Uterus (tissue), 2 donors: ENCODE measurements around the gene BTN1A1.

Experiments
- CTCF ChIP-seq, 4 experiments: fragments of 200-600 bp in 2 of 4; fragments of 450-650 bp in 2 of 4; sonication (generic) in 2 of 4; IDR thresholded peaks; one replicate each; pipeline ENCODE4 v1.5.1; 2016 to 2019; ENCODE audit warnings: antibody characterized with exemption in 4 of 4, mild to moderate bottlenecking in 2 of 4, moderate library complexity in 1 of 4
- POLR2A ChIP-seq, 2 donors: fragments of 450-650 bp; IDR thresholded peaks; one replicate each; pipeline ENCODE4 v1.6.1; 2016; ENCODE audit warnings: antibody characterized with exemption in 2 of 2, mild to moderate bottlenecking in 1 of 2, moderate library complexity in 1 of 2

- no peak for TF ChIP-seq CTCF (IDR thresholded peaks at IDR 0.05)
- no peak for TF ChIP-seq POLR2A (IDR thresholded peaks at IDR 0.05)
These were observed 26.7 kb upstream of the BTN1A1 start for GRCh38 chr6:26473429-26473757.
